GM12878 (cell line): ENCODE results near the gene RUNDC3A. TPM values are rescaled to one million over a fixed set of nuclear protein-coding genes. Genes with fewer than 3 reads are reported as not detected.

Experiments used
- ATAC-seq: fragments of 200-7000 bp; cut with Tn5 transposase; 3 replicates; pipeline ENCODE4 v1.9.1; 2020; ENCODE audit warnings: mild to moderate bottlenecking, moderate library complexity
- BruUV-seq: library from RNA; stranded (reverse); fragments of 400-500 nt; replicated peaks from 2 replicates; lab custom pipeline; 2021; lab: Mats Ljungman, UMichigan
- CTCF ChIA-PET: fragments of 300-600 bp; sonication (Branson Sonifier 250); formaldehyde crosslinking; extraction: SDS; loops from one replicate; lab custom pipeline; 2021; ENCODE audit warnings: inconsistent platforms; lab: Yijun Ruan, JAX
- POLR2A ChIA-PET: fragments of 350-600 bp; formaldehyde crosslinking; extraction: SDS; loops from one replicate; lab custom pipeline; 2021; ENCODE audit warnings: inconsistent platforms; lab: Charles Lee
- RAD21 ChIA-PET: fragments of 300-600 bp; sonication (Branson Sonifier 250); formaldehyde crosslinking; loops from one replicate; lab custom pipeline; 2023; ENCODE audit warnings: antibody characterized with exemption; ENCODE audit not compliant: unreplicated experiment; lab: Charles Lee
- SMC1A ChIA-PET: fragments of 300-600 bp; sonication (Branson Sonifier 250); formaldehyde crosslinking; loops from one replicate; lab custom pipeline; 2023; ENCODE audit not compliant: unreplicated experiment, uncharacterized antibody; lab: Charles Lee
- DNase-seq: peaks from one replicate; pipeline ENCODE4 v3.0.0-alpha.2; 2011; ENCODE audit warnings: low read depth, low spot score
- FAIRE-seq: peaks from 3 replicates; lab custom pipeline; 2011; peaks lifted over from hg19 to GRCh38; lab: Jason Lieb, UNC
- H2AFZ ChIP-seq: 2 replicates; pipeline ENCODE4 v1.6.0; 2011; ENCODE audit warnings: low read depth, low read length, control low read depth; ENCODE audit not compliant: control insufficient read depth
- H3K27ac ChIP-seq: 2 replicates; pipeline ENCODE4 v1.5.1; 2011; ENCODE audit warnings: control low read depth; ENCODE audit not compliant: control insufficient read depth, insufficient read depth
- H3K27me3 ChIP-seq, 2 experiments: replicated peaks in 1 of 2; 2 replicates each; pipeline versions ENCODE4 v1.6.0 to v1.6.1; 2011; ENCODE audit warnings: low read length in 1 of 2; ENCODE audit not compliant: control insufficient read depth in 2 of 2, insufficient read depth in 2 of 2
- H3K36me3 ChIP-seq, 2 experiments: 2 replicates each; pipeline ENCODE4 v1.5.1; 2011; ENCODE audit warnings: low read length in 1 of 2; ENCODE audit not compliant: control insufficient read depth in 2 of 2, insufficient read depth in 2 of 2
- H3K4me1 ChIP-seq: 2 replicates; pipeline ENCODE4 v1.6.1; 2011; ENCODE audit warnings: mild to moderate bottlenecking, low read length, moderate library complexity, mixed read lengths; ENCODE audit not compliant: control insufficient read depth, insufficient read depth
- H3K4me2 ChIP-seq: 2 replicates; pipeline ENCODE4 v1.6.0; 2011; ENCODE audit warnings: control low read depth; ENCODE audit not compliant: control insufficient read depth, insufficient read depth
- H3K4me3 ChIP-seq: fragments of 200-600 bp; sonication (generic); 2 replicates; pipeline ENCODE4 v1.5.1; 2016
- H3K79me2 ChIP-seq: 2 replicates; pipeline ENCODE4 v1.6.0; 2011; ENCODE audit warnings: low read length; ENCODE audit not compliant: control insufficient read depth, insufficient read depth
- H3K9ac ChIP-seq: 2 replicates; pipeline ENCODE4 v1.8.0; 2011; ENCODE audit warnings: low read length, control low read depth, mixed read lengths; ENCODE audit not compliant: control insufficient read depth, insufficient read depth
- H3K9me3 ChIP-seq: replicated peaks from 3 replicates; pipeline ENCODE4 v1.5.1; 2011; ENCODE audit warnings: mild to moderate bottlenecking, low read length; ENCODE audit not compliant: control insufficient read depth, insufficient read depth
- H4K20me1 ChIP-seq: 2 replicates; pipeline ENCODE4 v1.6.0; 2011; ENCODE audit not compliant: control insufficient read depth, insufficient read depth
- ATF3 ChIP-seq: IDR thresholded peaks from 2 replicates; pipeline ENCODE4 v1.6.1; 2011; ENCODE audit warnings: low read depth, mild to moderate bottlenecking, low read length, moderate library complexity, borderline replicate concordance; ENCODE audit errors: extremely low read depth
- BCL3 ChIP-seq: IDR thresholded peaks from 2 replicates; pipeline ENCODE4 v1.6.1; 2011; ENCODE audit warnings: borderline replicate concordance, low read depth, mild to moderate bottlenecking, moderate library complexity, low read length; ENCODE audit not compliant: insufficient read depth, poor library complexity, severe bottlenecking
- FOS ChIP-seq: IDR thresholded peaks from 3 replicates; pipeline ENCODE4 v1.6.1; 2011; ENCODE audit warnings: borderline replicate concordance; ENCODE audit not compliant: insufficient read length; ENCODE audit errors: extremely low read depth
- HDAC2 ChIP-seq: fragments of 200-600 bp; sonication (generic); IDR thresholded peaks from 2 replicates; pipeline ENCODE4 v1.6.1; 2017
- HDAC6 ChIP-seq: fragments of 200-600 bp; sonication (generic); IDR thresholded peaks from one replicate; pipeline ENCODE4 v1.8.0; 2017; ENCODE audit warnings: antibody characterized with exemption; ENCODE audit not compliant: unreplicated experiment
- MEF2B ChIP-seq: fragments of 450-650 bp; IDR thresholded peaks from 2 replicates; pipeline ENCODE4 v1.6.1; 2018; ENCODE audit warnings: mild to moderate bottlenecking, moderate library complexity; ENCODE audit not compliant: partially characterized antibody, poor library complexity, severe bottlenecking
- NFXL1 ChIP-seq: fragments of 450-650 bp; IDR thresholded peaks from 2 replicates; pipeline ENCODE4 v1.6.1; 2017; ENCODE audit warnings: antibody characterized with exemption, mild to moderate bottlenecking, borderline replicate concordance
- POLR2A ChIP-seq: IDR thresholded peaks from 2 replicates; pipeline ENCODE4 v1.6.1; 2011; ENCODE audit warnings: low read depth, mild to moderate bottlenecking, low read length
- RB1 ChIP-seq: fragments of 450-650 bp; formaldehyde crosslinking; IDR thresholded peaks from 2 replicates; pipeline ENCODE4 v1.6.1; 2017; ENCODE audit warnings: mild to moderate bottlenecking, borderline replicate concordance
- SMC3 ChIP-seq: IDR thresholded peaks from 2 replicates; pipeline ENCODE4 v1.6.1; 2011; ENCODE audit warnings: low read length, improper control_type of control experiment, borderline replicate concordance
- TCF12 ChIP-seq: IDR thresholded peaks from 2 replicates; pipeline ENCODE4 v1.6.1; 2011; ENCODE audit warnings: low read depth, mild to moderate bottlenecking, low read length
- YY1 ChIP-seq: IDR thresholded peaks from 2 replicates; pipeline ENCODE4 v1.6.1; 2011; ENCODE audit warnings: low read depth, mild to moderate bottlenecking, low read length
- ZBED1 ChIP-seq: IDR thresholded peaks from 2 replicates; pipeline ENCODE4 v1.6.1; 2016; ENCODE audit warnings: borderline replicate concordance
- WGBS: methylation state at CpG from one replicate; pipeline ENCODE4 v1.1.6; 2016; ENCODE audit warnings: low lambda C conversion rate; ENCODE audit not compliant: insufficient replicate concordance, insufficient coverage; ENCODE audit errors: missing lambda C conversion rate; 5-methylcytosine and 5-hydroxymethylcytosine counted together
- in situ Hi-C: fragments of 300-500 bp; cut with MboI; formaldehyde crosslinking; loops from 9 replicates; pipeline ENCODE4 v1.14.3; 2018; ENCODE audit warnings: mixed read lengths
- intact Hi-C: fragments of 100-400 bp; cut with micrococcal nuclease; formaldehyde crosslinking; loops from one replicate; pipeline ENCODE4 v1.14.2; 2022; ENCODE audit not compliant: unreplicated experiment
- polyA plus RNA-seq, 11 experiments: library from polyadenylated mRNA; depleted of rRNA in 4 of 11; unstranded in 6 of 11; stranded (reverse) in 5 of 11; fragments of >200 nt; fragmentation: Nextera tagmentation in 4 of 11; fragmentation: Illumina TruSeq in 1 of 11; extraction: Ambion mirVana in 4 of 11; extraction: Trizol in 1 of 11; gene quantifications; 1 replicate in 1 of 11; 2 replicates in 10 of 11; pipeline versions ENCODE4 v1.2.1 to v1.2.3, GENCODE V29; 2011 to 2016; ENCODE audit warnings: inconsistent platforms in 2 of 11, missing spikeins in 2 of 11, low read depth in 1 of 11
- total RNA-seq, 4 experiments: library from RNA; depleted of rRNA in 3 of 4; stranded (reverse); fragments of >200 nt in 3 of 4; fragmentation: Illumina TruSeq in 1 of 4; extraction: Trizol in 1 of 4; gene quantifications; 2 replicates each; pipeline versions ENCODE4 v1.2.1 to v1.2.3, GENCODE V29; 2013 to 2021
- TF ChIP-seq, protein P1 (sequence below): fragments of 450-650 bp; IDR thresholded peaks from 2 replicates; pipeline ENCODE4 v1.6.1; 2017; ENCODE audit warnings: low read depth, mild to moderate bottlenecking, moderate library complexity

Gene RUNDC3A
- total and polyA plus RNA-seq, 10 of the 15 experiments (the other 5 are each of a cell fraction or from before 2014, with no cell fraction given), result 0.07 to 0.17 TPM; not detected in 8

GRCh38 chr17:44310188-44310587 is 1.8 kb downstream of the RUNDC3A start:
- 44% methylated on average over 2 of the region's 2 CpGs for whole genome bisulfite sequencing
- in situ Hi-C loops (no loop called here), intact Hi-C loops (no loop called here)
- FAIRE-seq (no peak), ATAC-seq (no peak), DNase-seq (no peak)
- ChIA-PET POLR2A (no interaction called here), CTCF (no interaction called here), SMC1A (interaction anchor here (1.2 kb wide), 1 partner anchor 30 kb away, joined by 3 read pairs; no protein-coding TSS in a partner anchor), RAD21 (interaction anchor here (1.0 kb wide), 1 partner anchor 100 kb away, joined by 3 read pairs; no protein-coding TSS in a partner anchor)
- BruUV-seq, result no TSS peak
- Histone ChIP-seq H3K27ac (no peak overlapping the region), H3K4me2 (no peak overlapping the region), H3K9me3 (no peaks in the 10 kb centered on the region), H2AFZ (no peak overlapping the region), H3K27me3 (peaks cover 8 to 15% of the 10 kb centered on the region in 2 experiments), H3K9ac (no peak overlapping the region), H3K79me2 (no peaks in the 10 kb centered on the region), H3K4me1 (peaks cover 3% of the 10 kb centered on the region; the same call in 1 of the 2 replicates), H4K20me1 (no peaks in the 10 kb centered on the region), H3K4me3 (no peak overlapping the region), H3K36me3 (no peaks in the 10 kb centered on the region)
- TF ChIP-seq BCL3 (no peak), SMC3 (no peak), NFXL1 (no peak), ZBED1 (no peak), HDAC2 (no peak), FOS (no peak), MEF2B (no peak), ATF3 (no peak), RB1 (no peak), HDAC6 (no peak), POLR2A (no peak), TCF12 (no peak), YY1 (no peak)
- TF ChIP-seq, protein P1, sequence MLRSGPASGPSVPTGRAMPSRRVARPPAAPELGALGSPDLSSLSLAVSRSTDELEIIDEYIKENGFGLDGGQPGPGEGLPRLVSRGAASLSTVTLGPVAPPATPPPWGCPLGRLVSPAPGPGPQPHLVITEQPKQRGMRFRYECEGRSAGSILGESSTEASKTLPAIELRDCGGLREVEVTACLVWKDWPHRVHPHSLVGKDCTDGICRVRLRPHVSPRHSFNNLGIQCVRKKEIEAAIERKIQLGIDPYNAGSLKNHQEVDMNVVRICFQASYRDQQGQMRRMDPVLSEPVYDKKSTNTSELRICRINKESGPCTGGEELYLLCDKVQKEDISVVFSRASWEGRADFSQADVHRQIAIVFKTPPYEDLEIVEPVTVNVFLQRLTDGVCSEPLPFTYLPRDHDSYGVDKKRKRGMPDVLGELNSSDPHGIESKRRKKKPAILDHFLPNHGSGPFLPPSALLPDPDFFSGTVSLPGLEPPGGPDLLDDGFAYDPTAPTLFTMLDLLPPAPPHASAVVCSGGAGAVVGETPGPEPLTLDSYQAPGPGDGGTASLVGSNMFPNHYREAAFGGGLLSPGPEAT, result no peak
